IMR-90 (cell line): ENCODE measurements around the gene TNFRSF1B. TPM values are rescaled to one million over a fixed set of nuclear protein-coding genes. Genes with fewer than 3 reads are reported as not detected.

Source experiments
- ATAC-seq: fragments of 200-7000 bp; cut with Tn5 transposase; 2 replicates; pipeline ENCODE4 v1.9.1; 2020; ENCODE audit warnings: low read depth, mild to moderate bottlenecking, moderate library complexity
- BruUV-seq: library from RNA; stranded (reverse); fragments of 400-500 nt; replicated peaks from 2 replicates; lab custom pipeline; 2021; lab: Mats Ljungman, UMichigan
- CTCF ChIA-PET: fragments of 300-600 bp; formaldehyde crosslinking; extraction: SDS; loops from one replicate; lab custom pipeline; 2021; ENCODE audit warnings: antibody characterized with exemption; lab: Yijun Ruan, JAX
- POLR2A ChIA-PET: fragments of 300-600 bp; sonication (Branson Sonifier 250); formaldehyde crosslinking; loops from one replicate; lab custom pipeline; 2022; ENCODE audit warnings: antibody characterized with exemption; ENCODE audit not compliant: unreplicated experiment; lab: Charles Lee
- DNase-seq: peaks from one replicate; pipeline ENCODE4 v3.0.0; 2013
- H2AFZ ChIP-seq: replicated peaks from 2 replicates; pipeline ENCODE3; 2013; ENCODE audit warnings: low read length, mild to moderate bottlenecking; ENCODE audit not compliant: poor library complexity
- H2AK5ac ChIP-seq: 2 replicates; pipeline ENCODE4 v1.6.1; 2013; ENCODE audit warnings: low read depth, low read length, inconsistent platforms
- H2AK9ac ChIP-seq: replicated peaks from 2 replicates; pipeline ENCODE3; 2013; ENCODE audit warnings: mild to moderate bottlenecking, low read depth, low read length, moderate library complexity; ENCODE audit not compliant: poor library complexity
- H2BK120ac ChIP-seq: 2 replicates; pipeline ENCODE4 v1.6.1; 2013; ENCODE audit warnings: low read depth, low read length, inconsistent platforms
- H2BK15ac ChIP-seq: 3 replicates; pipeline ENCODE4 v1.6.1; 2013; ENCODE audit warnings: low read depth, low read length, inconsistent platforms
- H2BK20ac ChIP-seq: 2 replicates; pipeline ENCODE4 v1.6.1; 2013; ENCODE audit warnings: low read depth, mild to moderate bottlenecking, inconsistent platforms, low read length, moderate library complexity
- H2BK5ac ChIP-seq: 2 replicates; pipeline ENCODE4 v1.6.1; 2013; ENCODE audit warnings: mild to moderate bottlenecking, low read depth, low read length, inconsistent platforms; ENCODE audit not compliant: poor library complexity, severe bottlenecking
- H3K14ac ChIP-seq: replicated peaks from 2 replicates; pipeline ENCODE4 v1.6.1; 2013; ENCODE audit warnings: low read depth, low read length, inconsistent platforms
- H3K18ac ChIP-seq: 2 replicates; pipeline ENCODE4 v1.6.1; 2013; ENCODE audit warnings: low read depth, low read length, control low read depth
- H3K23ac ChIP-seq: 2 replicates; pipeline ENCODE4 v1.6.1; 2013; ENCODE audit warnings: low read depth, low read length, inconsistent platforms
- H3K27ac ChIP-seq: 2 replicates; pipeline ENCODE4 v1.5.1; 2013; ENCODE audit warnings: mild to moderate bottlenecking, control low read depth, low read length; ENCODE audit not compliant: insufficient read depth
- H3K27me3 ChIP-seq: 2 replicates; pipeline ENCODE4 v1.6.1; 2013; ENCODE audit warnings: low read length; ENCODE audit not compliant: control insufficient read depth, insufficient read depth
- H3K36me3 ChIP-seq: 2 replicates; pipeline ENCODE4 v1.6.1; 2013; ENCODE audit warnings: low read length, mixed read lengths; ENCODE audit not compliant: control insufficient read depth, insufficient read depth
- H3K4ac ChIP-seq: 2 replicates; pipeline ENCODE4 v1.6.1; 2013; ENCODE audit warnings: low read depth, low read length, inconsistent platforms
- H3K4me1 ChIP-seq: 2 replicates; pipeline ENCODE4 v1.6.1; 2013; ENCODE audit warnings: low read length, mixed read lengths; ENCODE audit not compliant: control insufficient read depth, insufficient read depth
- H3K4me2 ChIP-seq: 2 replicates; pipeline ENCODE4 v1.6.1; 2013; ENCODE audit warnings: low read depth, mild to moderate bottlenecking, control low read depth, low read length, moderate library complexity
- H3K4me3 ChIP-seq: 2 replicates; pipeline ENCODE4 v1.5.1; 2013; ENCODE audit warnings: low read depth, mild to moderate bottlenecking, control low read depth, low read length, moderate library complexity; ENCODE audit not compliant: insufficient read depth
- H3K56ac ChIP-seq: 2 replicates; pipeline ENCODE4 v1.6.1; 2013; ENCODE audit warnings: low read length, inconsistent platforms; ENCODE audit not compliant: insufficient read depth; ENCODE audit errors: extremely low read depth
- H3K79me1 ChIP-seq, 2 experiments: 2 replicates each; pipeline ENCODE4 v1.6.1; 2013; ENCODE audit warnings: low read length in 2 of 2, inconsistent platforms in 1 of 2, low read depth in 1 of 2
- H3K9ac ChIP-seq: 2 replicates; pipeline ENCODE4 v1.6.1; 2013; ENCODE audit warnings: low read depth, low read length, control low read depth
- H3K9me1 ChIP-seq: 2 replicates; pipeline ENCODE4 v1.6.1; 2013; ENCODE audit warnings: low read length, inconsistent platforms; ENCODE audit not compliant: insufficient read depth
- H3K9me3 ChIP-seq: 2 replicates; pipeline ENCODE4 v1.6.1; 2013; ENCODE audit warnings: low read length; ENCODE audit not compliant: control insufficient read depth, insufficient read depth
- H4K20me1 ChIP-seq: 2 replicates; pipeline ENCODE4 v1.6.1; 2013; ENCODE audit warnings: low read length, inconsistent platforms; ENCODE audit not compliant: insufficient read depth
- H4K5ac ChIP-seq: 2 replicates; pipeline ENCODE4 v1.6.1; 2013; ENCODE audit warnings: mild to moderate bottlenecking, low read depth, low read length, control low read depth
- H4K8ac ChIP-seq, 2 experiments: 2 replicates each; pipeline ENCODE4 v1.6.1; 2013; ENCODE audit warnings: low read depth in 2 of 2, low read length in 2 of 2, control low read depth in 1 of 2, inconsistent platforms in 1 of 2
- H4K91ac ChIP-seq: 2 replicates; pipeline ENCODE4 v1.6.1; 2013; ENCODE audit warnings: low read depth, low read length, inconsistent platforms; ENCODE audit not compliant: insufficient read depth
- CEBPB ChIP-seq: IDR thresholded peaks from 2 replicates; pipeline ENCODE4 v1.6.1; 2012; ENCODE audit warnings: low read depth, low read length, improper control_type of control experiment
- MXI1 ChIP-seq: IDR thresholded peaks from 2 replicates; pipeline ENCODE4 v1.6.1; 2012; ENCODE audit warnings: low read depth, mild to moderate bottlenecking, low read length, moderate library complexity, borderline replicate concordance
- POLR2A ChIP-seq: IDR thresholded peaks from 2 replicates; pipeline ENCODE4 v1.6.1; 2012; ENCODE audit warnings: mild to moderate bottlenecking, low read depth, low read length
- WGBS, 2 experiments: methylation state at CpG; one replicate each; pipeline versions ENCODE4 v1.1.5 to v1.1.7; 2013; ENCODE audit warnings: missing lambda C conversion rate in 2 of 2; ENCODE audit not compliant: insufficient read length in 1 of 2; ENCODE audit errors: extremely low coverage in 2 of 2; 5-methylcytosine and 5-hydroxymethylcytosine counted together
- dilution Hi-C: fragments of 300-500 bp; cut with HindIII; formaldehyde crosslinking; loops from one replicate; pipeline ENCODE4 v1.14.3; 2018; ENCODE audit warnings: low sequenced_read_pairs; ENCODE audit not compliant: unreplicated experiment
- in situ Hi-C: fragments of 300-500 bp; cut with MboI; formaldehyde crosslinking; loops from 3 replicates; pipeline ENCODE4 v1.14.3; 2019; ENCODE audit warnings: low sequenced_read_pairs, inconsistent platforms, mixed read lengths
- intact Hi-C: fragments of 100-400 bp; cut with micrococcal nuclease; formaldehyde crosslinking; loops from 2 replicates; pipeline ENCODE4 v1.10.0; 2022
- polyA plus RNA-seq, 3 experiments: library from polyadenylated mRNA; depleted of rRNA; stranded (reverse); fragments of >200 nt; gene quantifications; 2 replicates each; pipeline ENCODE4 v1.2.3, GENCODE V29; 2012; ENCODE audit warnings: low replicate concordance in 1 of 3
- total RNA-seq: library from RNA; depleted of rRNA; stranded (reverse); fragments of >200 nt; gene quantifications from 2 replicates; pipeline ENCODE4 v1.2.3, GENCODE V29; 2012

The TNFRSF1B gene
- total and polyA plus RNA-seq, 2 of the 4 experiments (the other 2 are of a cell fraction) = 4.3 to 8.9 TPM

GRCh38 chr1:12232221-12232620 lies 65.4 kb downstream of the TNFRSF1B start:
- Histone ChIP-seq H2AK5ac (no peak overlapping the region), H3K27ac (no peak overlapping the region), H3K4me3 (no peak overlapping the region), H3K36me3 (peaks cover 5% of the 10 kb centered on the region), H3K4me2 (no peak overlapping the region), H3K79me1 (peaks cover 9 to 33% of the 10 kb centered on the region in 2 experiments), H3K4ac (no peak overlapping the region), H2AFZ (no peak overlapping the region), H4K91ac (no peak overlapping the region), H3K18ac (no peak overlapping the region), H2BK120ac (no peak overlapping the region), H2BK5ac (no peak overlapping the region), H3K14ac (no peak overlapping the region), H3K9me3 (no peaks in the 10 kb centered on the region), H3K9me1 (peaks cover 4% of the 10 kb centered on the region; the same call in 1 of the 2 replicates), H3K23ac (no peak overlapping the region), H3K56ac (no peak overlapping the region), H3K4me1 (peaks cover 3% of the 10 kb centered on the region), H3K27me3 (no peaks in the 10 kb centered on the region; the same call in 1 of the 2 replicates), H4K20me1 (peaks cover 20% of the 10 kb centered on the region; the same call in 1 of the 2 replicates), H4K8ac (no peak overlapping the region), H2AK9ac (no peak overlapping the region), H2BK20ac (no peak overlapping the region), H2BK15ac (no peak overlapping the region), H3K9ac (no peak overlapping the region), H4K5ac (no peak overlapping the region)
- WGBS, 2 experiments = 100% methylated on average over 1 of the region's 2 CpGs; no CpG with 5 or more reads in 1 of the 2 experiments
- ChIA-PET POLR2A (no interaction called here), CTCF (no interaction called here)
- TF ChIP-seq CEBPB = no peak
- no peak for TF ChIP-seq POLR2A
- no peak for TF ChIP-seq MXI1
- intact Hi-C loops (no loop called here), in situ Hi-C loops (no loop called here), dilution Hi-C loops (no loop called here)
- ATAC-seq (no peak), DNase-seq (no peak)
- BruUV-seq = no TSS peak
